Thyroid gland (tissue), 4 donors: ENCODE measurements around the gene ZNF536. TPM values are rescaled to one million over a fixed set of nuclear protein-coding genes. Genes with fewer than 3 reads are reported as not detected.

ENCODE experiments used
- DNase-seq, 2 donors: peaks; one replicate each; pipeline ENCODE4 v3.0.0-alpha.2; 2019
- H3K27ac ChIP-seq, 3 donors: fragments of 200-600 bp; sonication (generic); 1 replicate in 2 of 3; 2 replicates in 1 of 3; pipeline ENCODE4 v1.5.1; 2016 to 2019; ENCODE audit warnings: mild to moderate bottlenecking in 1 of 3, moderate library complexity in 1 of 3
- H3K27me3 ChIP-seq: fragments of 200-600 bp; sonication (generic); one replicate; pipeline ENCODE4 v1.5.1; 2019
- H3K36me3 ChIP-seq, 2 donors: fragments of 200-600 bp; sonication (generic); one replicate each; pipeline ENCODE4 v1.5.1; 2016 to 2019
- H3K4me1 ChIP-seq, 2 donors: fragments of 200-600 bp; sonication (generic); one replicate each; pipeline ENCODE4 v1.5.1; 2017 to 2019
- H3K4me3 ChIP-seq, 3 donors: fragments of 200-600 bp; sonication (generic); replicated peaks in 1 of 3; 1 replicate in 2 of 3; 2 replicates in 1 of 3; pipeline ENCODE4 v1.5.1; 2016; ENCODE audit warnings: mild to moderate bottlenecking in 1 of 3
- H3K9me3 ChIP-seq: fragments of 200-600 bp; sonication (generic); one replicate; pipeline ENCODE4 v1.5.1; 2017
- CTCF ChIP-seq, 6 experiments: fragments of 200-600 bp in 3 of 6; fragments of 450-650 bp in 3 of 6; sonication (generic) in 3 of 6; IDR thresholded peaks; one replicate each; pipeline ENCODE4 v1.5.1; 2016 to 2019; ENCODE audit warnings: antibody characterized with exemption in 6 of 6, mild to moderate bottlenecking in 2 of 6, inconsistent platforms in 1 of 6, moderate library complexity in 1 of 6
- POLR2A ChIP-seq, 2 donors: fragments of 450-650 bp; IDR thresholded peaks; one replicate each; pipeline ENCODE4 v1.6.1; 2017; ENCODE audit warnings: antibody characterized with exemption in 2 of 2, mild to moderate bottlenecking in 2 of 2, moderate library complexity in 1 of 2
- WGBS, 2 donors: methylation state at CpG; one replicate each; pipeline ENCODE4 v1.1.5; 2017; 5-methylcytosine and 5-hydroxymethylcytosine counted together
- intact Hi-C: fragments of 100-400 bp; cut with DNase I; formaldehyde crosslinking; loops from one replicate; pipeline ENCODE4 v1.15.1; 2023
- total RNA-seq, 4 donors: library from RNA; depleted of rRNA; stranded (reverse); fragments of >200 nt; gene quantifications; one replicate each; pipeline ENCODE4 v1.2.3, GENCODE V29; 2016

ZNF536 gene
- total RNA-seq, 4 donors from 2014 or later, result 1.1 to 10.8 (median 5.3) TPM

- no peak overlapping the region for H3K27ac ChIP-seq
These were observed 885 bp upstream of the ZNF536 start for GRCh38 chr19:30371161-30371836.

GRCh38 chr19:30373593-30373992 is 1.4 kb downstream of the ZNF536 start:
- H3K27me3 ChIP-seq, result no peaks in the 10 kb centered on the region
- TF ChIP-seq CTCF (IDR thresholded peaks at IDR 0.05) (no peak), POLR2A (IDR thresholded peaks at IDR 0.05) (no peak)
- no peak overlapping the region for H3K4me3 ChIP-seq
- DNase-seq, result no peak
- H3K4me1 ChIP-seq, result peaks cover 0 to 5% of the 10 kb centered on the region in 2 donors
- 63 to 77% methylated on average over 17 of the region's 17 CpGs for WGBS, 2 donors
- H3K9me3 ChIP-seq, result no peaks in the 10 kb centered on the region
- H3K27ac ChIP-seq, result no peak overlapping the region
- no peaks in the 10 kb centered on the region for H3K36me3 ChIP-seq
- intact Hi-C loops, result no loop called here

More at GRCh38 chr19:30371161-30371836, 885 bp upstream of the ZNF536 start:
- H3K4me1 ChIP-seq, result peaks cover 0 to 5% of the 10 kb centered on the region in 2 donors
- H3K36me3 ChIP-seq, result no peaks in the 10 kb centered on the region
- intact Hi-C loops, result no loop called here
- TF ChIP-seq POLR2A (IDR thresholded peaks at IDR 0.05), result no peak
- TF ChIP-seq CTCF (IDR thresholded peaks at IDR 0.05), result no peak
- H3K4me3 ChIP-seq, result no peak overlapping the region
- H3K27me3 ChIP-seq, result no peaks in the 10 kb centered on the region
- no peaks in the 10 kb centered on the region for H3K9me3 ChIP-seq
- WGBS, 2 donors, result 90 to 95% methylated on average over 6 of the region's 6 CpGs
- no peak for DNase-seq

- Histone ChIP-seq H3K27ac (no peak overlapping the region), H3K4me3 (peak overlapping the region in 2 of 3 donors; percentile 35 to 48), H3K36me3 (no peaks in the 10 kb centered on the region), H3K9me3 (no peaks in the 10 kb centered on the region), H3K4me1 (peaks cover 0 to 5% of the 10 kb centered on the region in 2 donors), H3K27me3 (no peaks in the 10 kb centered on the region)
- no peak for DNase-seq
- TF ChIP-seq CTCF (IDR thresholded peaks at IDR 0.05) (no peak), POLR2A (IDR thresholded peaks at IDR 0.05) (no peak)
- WGBS, 2 donors, result 8 to 10% methylated on average over 21 of the region's 21 CpGs
- intact Hi-C loops, result no loop called here
These were observed 2.3 kb downstream of the ZNF536 start for GRCh38 chr19:30374539-30374864.

- Histone ChIP-seq H3K27me3 (no peaks in the 10 kb centered on the region), H3K36me3 (no peaks in the 10 kb centered on the region), H3K9me3 (no peaks in the 10 kb centered on the region), H3K27ac (no peak overlapping the region), H3K4me3 (peak overlapping the region in 2 of 3 donors; percentile 35 to 48), H3K4me1 (peaks cover 0 to 5% of the 10 kb centered on the region in 2 donors)
- 2 to 3% methylated on average over 31 to 38 of the region's 85 CpGs for WGBS, 2 donors
- intact Hi-C loops, result no loop called here
- TF ChIP-seq CTCF (IDR thresholded peaks at IDR 0.05), result peak in 1 of 6 experiments; percentile 21
- TF ChIP-seq POLR2A (IDR thresholded peaks at IDR 0.05), result no peak
- peak; percentile 32 to 64 for DNase-seq
These were observed 2.8 kb downstream of the ZNF536 start for GRCh38 chr19:30374865-30375552.

- TF ChIP-seq CTCF (IDR thresholded peaks at IDR 0.05) (no peak), POLR2A (IDR thresholded peaks at IDR 0.05) (no peak)
- H3K4me3 ChIP-seq, result peak overlapping the region in 1 of 3 donors; percentile 35
- H3K27me3 ChIP-seq, result no peaks in the 10 kb centered on the region
- no peaks in the 10 kb centered on the region for H3K9me3 ChIP-seq
- no peaks in the 10 kb centered on the region for H3K36me3 ChIP-seq
- peaks cover 0 to 5% of the 10 kb centered on the region in 2 donors for H3K4me1 ChIP-seq
- no peak for DNase-seq
- intact Hi-C loops, result no loop called here
- H3K27ac ChIP-seq, result no peak overlapping the region
- WGBS, 2 donors, result 65% methylated on average over 23 of the region's 23 CpGs
These were observed 3.4 kb downstream of the ZNF536 start for GRCh38 chr19:30375553-30376031.
